GM19455 (cell line): ENCODE data around the gene MBTPS1.

ENCODE experiments used
- ATAC-seq: cut with Tn5 transposase; IDR thresholded peaks from one replicate; pipeline ENCODE4 v1.9.1; 2021; ENCODE audit not compliant: unreplicated experiment

The MBTPS1 gene

DNA sequence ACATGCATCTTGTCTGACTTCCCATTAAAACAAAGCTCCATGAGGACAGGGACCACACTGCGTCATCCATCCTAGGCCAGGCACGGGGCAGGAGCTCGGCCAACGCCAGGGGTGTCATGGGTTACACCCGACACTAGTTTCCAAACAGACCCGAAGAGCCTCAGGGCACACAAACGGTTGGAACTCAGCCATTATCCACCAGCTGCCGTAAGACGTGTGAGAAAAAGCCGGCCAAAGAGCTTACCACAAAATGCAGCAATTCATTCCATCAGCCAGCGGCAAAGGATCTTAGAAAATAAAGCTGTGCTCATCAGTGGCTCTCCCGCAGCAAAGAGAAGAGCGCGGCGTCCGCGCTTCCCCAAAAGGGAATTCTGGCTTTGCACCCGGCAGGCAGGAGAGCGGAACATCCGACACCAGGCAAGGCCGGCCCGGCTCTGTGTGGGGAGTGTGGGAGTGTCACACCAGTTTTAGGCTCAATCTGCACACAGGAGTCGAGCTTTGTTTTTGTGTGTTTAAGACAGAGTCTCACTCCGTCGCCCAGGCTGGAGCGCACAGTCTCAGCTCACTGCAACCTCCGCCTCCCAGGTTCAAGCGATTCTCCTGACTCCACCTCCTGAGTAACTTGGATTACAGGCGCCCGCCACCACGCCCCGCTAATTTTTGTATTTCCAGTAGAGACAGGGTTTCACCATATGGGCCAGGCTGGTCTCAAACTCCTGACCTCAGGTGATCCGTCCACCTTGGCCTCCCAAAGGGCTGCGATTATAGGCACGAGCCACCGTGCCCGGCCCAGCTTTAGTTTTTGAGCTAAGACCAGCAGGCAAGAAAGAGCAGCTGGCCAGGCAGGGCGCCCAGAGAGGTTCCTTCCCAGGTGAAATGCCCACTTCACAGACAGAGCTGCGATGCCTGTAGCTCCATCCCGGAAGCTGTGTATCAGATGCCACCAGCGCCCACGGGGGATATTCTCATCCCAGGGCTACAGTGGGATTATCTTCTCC, 75.6 kb downstream of the MBTPS1 start:
- ATAC-seq: no peak

DNA sequence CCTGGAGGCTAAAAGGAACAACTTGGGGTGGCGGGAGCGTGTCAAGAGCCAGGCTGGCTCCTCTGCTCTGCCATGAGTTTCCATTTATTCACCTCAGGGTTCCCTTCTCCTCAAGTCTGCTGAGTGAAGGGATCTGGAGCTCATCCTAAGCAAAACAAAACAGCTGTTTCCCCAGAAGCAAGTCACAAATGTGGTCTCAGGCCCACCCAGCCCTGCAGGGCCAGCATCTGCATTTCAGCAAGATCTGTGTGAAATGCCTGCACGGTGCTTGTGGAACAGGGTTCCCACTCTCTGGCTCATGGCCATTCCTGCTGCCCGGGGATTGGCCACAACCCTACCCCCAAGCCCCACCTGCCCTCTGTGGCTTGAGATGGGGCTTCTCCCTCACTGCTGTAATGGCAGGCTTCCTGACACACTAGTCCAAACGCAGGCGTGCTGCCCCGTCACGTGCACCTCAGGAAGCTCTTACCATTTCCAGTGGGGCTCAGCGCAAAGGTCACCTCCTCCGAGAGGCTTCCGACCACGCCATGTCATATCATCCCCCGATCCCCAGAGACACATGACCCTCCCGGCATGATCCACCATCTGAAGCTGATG, 76.4 kb downstream of the MBTPS1 start:
- ATAC-seq: no peak

DNA sequence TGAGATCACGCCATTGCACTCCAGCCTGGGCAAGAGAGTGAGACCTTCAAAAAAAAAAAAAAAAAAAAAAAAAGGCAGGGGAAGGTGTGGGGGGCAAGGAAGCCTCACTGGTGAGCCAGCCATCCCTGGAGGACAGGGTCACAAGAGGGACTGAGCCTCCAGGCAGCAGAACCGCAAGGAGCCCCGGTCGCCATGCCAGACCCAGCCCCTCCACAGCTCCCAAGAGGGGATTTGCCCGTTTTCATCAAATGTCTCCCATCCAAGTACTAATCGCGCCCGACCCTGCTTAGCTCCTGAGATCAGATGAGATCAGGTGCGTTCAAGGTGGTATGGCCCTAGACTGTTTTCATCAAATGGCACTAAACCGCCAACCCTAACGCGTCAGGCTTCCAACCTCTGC, 77.0 kb downstream of the MBTPS1 start:
- no peak for ATAC-seq

- ATAC-seq: no peak
Observed at GRCh38 chr16:84038469-84038868, 78.3 kb downstream of the MBTPS1 start.

GRCh38 chr16:84036982-84037425, 79.7 kb downstream of the MBTPS1 start:
- ATAC-seq: no peak

DNA sequence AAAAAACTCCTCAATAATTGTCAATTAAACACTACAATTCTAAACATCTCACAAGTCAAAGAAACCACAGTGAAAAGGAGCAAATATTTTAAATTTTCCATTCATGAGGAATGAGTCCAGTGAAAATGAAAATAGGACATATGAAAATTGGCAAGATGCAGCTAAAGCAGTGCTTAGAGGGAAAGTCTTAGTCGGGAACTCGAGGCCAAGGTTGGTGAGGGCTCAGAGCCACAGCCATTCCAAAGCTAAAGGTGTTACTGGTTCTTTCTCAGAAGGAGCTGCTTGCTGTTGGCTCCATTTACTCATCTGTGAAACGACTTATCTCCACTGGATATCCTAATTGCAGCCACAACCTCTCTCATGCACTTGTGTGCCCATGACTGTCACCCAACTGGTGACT, 80.6 kb downstream of the MBTPS1 start:
- ATAC-seq: no peak

DNA sequence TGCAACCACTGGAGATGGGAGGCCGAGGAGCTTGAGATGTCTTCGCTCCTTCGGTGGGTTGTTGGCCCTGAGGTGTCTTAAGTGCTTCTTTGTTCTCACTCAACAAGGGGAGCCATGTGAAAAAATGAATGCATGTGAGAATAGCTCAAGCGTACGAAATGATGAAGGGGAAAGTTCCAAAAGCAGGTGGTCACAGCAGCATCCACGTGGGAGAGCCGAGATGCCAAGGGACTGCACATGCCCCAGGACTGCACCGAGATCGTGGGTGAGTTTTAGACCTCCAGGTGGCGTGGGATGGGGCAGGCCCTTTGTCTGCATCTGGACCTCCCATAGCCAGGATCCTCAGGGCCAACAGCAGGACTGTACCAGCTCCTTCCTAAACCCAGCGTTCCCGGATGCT, 82.2 kb downstream of the MBTPS1 start:
- no peak for ATAC-seq

GRCh38 chr16:84033251-84034195, 83.2 kb downstream of the MBTPS1 start:
- ATAC-seq: no peak

GRCh38 chr16:84032458-84033178, 84.1 kb downstream of the MBTPS1 start:
- ATAC-seq: no peak

GRCh38 chr16:84031556-84031955, 85.2 kb downstream of the MBTPS1 start:
- no peak for ATAC-seq

GRCh38 chr16:84029297-84030047, 87.3 kb downstream of the MBTPS1 start:
- no peak for ATAC-seq

- no peak for ATAC-seq
Observed at GRCh38 chr16:84027625-84028024, 89.1 kb downstream of the MBTPS1 start.

GRCh38 chr16:84026606-84027005, 90.1 kb downstream of the MBTPS1 start:
- no peak for ATAC-seq

DNA sequence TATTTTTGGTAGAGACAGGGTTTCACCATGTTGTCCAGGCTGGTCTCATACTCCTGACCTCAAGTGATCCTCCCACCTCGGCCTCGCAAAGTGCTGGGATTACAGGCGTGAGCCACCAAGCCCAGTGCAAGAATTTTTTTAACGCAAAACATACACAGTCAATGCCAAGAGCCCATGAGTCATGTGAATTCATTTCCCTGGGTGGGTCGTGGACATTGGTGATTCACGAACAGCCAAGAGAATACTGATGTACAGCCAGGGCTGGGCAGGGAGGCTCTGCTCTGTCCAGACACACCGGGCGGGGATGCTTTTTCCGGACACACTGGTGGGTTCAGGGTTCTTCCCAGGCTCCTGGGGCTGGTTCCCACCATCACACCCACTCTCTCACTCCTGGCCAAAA, 91.9 kb downstream of the MBTPS1 start:
- ATAC-seq: no peak

DNA sequence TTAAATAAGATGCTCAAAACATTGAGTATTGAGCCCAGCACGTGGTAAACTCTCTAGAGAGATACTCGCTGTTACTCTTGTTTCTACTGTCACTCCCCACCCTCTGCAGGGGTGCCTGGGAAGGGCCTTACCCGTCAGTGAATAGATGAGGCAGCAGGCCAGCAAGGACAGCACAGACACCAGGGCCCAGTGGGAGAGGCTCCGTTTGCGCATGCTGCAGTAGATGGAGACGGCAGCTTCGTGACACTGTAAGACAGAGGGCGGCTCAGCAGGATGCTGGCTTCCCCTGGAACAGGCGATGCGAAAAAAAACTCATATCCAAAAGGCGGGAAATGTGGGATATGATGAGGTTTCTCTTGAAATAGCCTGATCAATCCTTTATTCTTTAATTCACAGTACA, 94.1 kb downstream of the MBTPS1 start:
- no peak for ATAC-seq

GRCh38 chr16:84021488-84021887, 95.3 kb downstream of the MBTPS1 start:
- ATAC-seq: no peak

DNA sequence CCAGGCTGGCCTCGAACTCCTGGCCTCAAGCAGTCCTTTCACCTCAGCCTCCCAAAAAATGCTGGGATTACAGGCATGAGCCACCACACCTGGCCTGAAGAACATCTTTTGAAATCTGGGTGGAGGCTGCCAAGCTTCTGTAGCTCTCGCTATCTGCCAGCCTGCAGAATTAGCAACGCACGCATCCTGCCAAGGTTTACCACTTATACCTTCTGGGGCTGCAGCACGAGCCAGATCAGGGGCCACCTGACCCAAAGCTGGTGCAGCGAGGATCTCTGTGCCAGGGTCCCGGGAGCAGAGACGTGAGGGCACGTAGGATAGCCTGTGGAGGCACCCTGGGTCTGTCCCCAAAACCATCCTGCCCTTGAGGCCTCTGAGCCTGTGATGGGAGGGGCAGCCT, 96.4 kb downstream of the MBTPS1 start:
- ATAC-seq: no peak

DNA sequence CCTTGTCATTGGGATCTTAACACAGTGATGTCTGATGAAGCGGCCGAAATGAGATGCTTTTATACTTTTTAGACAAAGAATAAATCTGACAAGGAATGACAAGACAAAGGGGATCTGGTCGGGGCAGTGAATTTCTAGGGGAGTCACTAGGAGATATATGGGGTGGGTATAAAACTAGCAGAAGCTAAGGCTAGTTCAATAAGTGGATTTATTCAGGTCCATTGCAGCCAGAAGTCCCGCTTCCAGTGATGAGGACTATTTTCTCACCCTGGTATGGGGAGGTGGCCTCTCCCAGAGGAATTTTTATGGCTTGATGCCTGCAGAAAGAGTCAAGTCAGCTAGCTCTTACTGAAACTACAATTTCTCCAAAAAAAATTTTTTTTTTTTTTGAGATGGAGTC, 98.0 kb downstream of the MBTPS1 start:
- ATAC-seq: no peak

DNA sequence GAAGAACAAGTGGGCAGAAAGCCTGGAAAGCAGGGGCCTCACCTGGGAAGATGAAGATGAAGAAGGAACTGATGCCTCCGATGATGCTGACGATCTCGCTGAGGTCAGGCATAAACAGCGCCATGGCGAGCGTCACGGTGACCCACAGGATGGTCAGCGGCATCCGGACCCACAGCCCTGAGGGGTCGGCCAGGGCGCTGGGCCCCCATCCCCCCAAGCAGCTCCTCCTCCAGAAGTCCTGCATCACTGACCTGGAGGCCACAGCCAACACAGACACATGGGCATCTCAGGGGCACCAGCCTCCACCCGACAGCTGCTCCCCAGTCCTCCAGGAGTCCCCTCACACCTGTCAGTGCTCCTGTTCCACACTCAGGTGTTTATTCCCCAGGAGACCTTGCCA, 100.3 kb downstream of the MBTPS1 start:
- ATAC-seq: no peak

DNA sequence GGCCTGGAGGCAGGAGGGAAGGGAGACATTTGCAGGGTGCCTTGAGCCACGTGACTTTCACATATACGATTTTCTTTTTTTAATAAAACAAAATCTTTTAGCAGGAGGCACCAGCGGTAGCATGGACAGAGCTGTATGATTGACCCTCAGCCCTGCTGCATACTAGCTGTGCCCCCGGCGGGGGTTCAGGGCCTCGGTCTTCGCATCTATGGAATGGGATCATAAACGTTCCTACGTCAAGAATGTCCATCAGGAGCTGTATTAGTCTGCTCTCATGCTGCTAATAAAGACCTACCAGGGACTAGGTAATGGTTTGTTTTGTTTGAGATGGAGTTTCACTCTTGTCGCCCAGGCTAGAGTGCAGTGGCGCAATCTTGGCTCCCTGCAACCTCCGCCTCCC, 101.3 kb downstream of the MBTPS1 start:
- ATAC-seq: no peak
